ENCODE measurements around the gene NOSIP.

Gene NOSIP

GRCh38 chr19:49595819-49596404 lies 15.6 kb upstream of the NOSIP start:
- H3K36me3 ChIP-seq (ENCODE audit: control insufficient read depth, insufficient read depth, low read length), result peaks cover 44% of the 10 kb centered on the region
- H3K9me3 ChIP-seq (ENCODE audit: control insufficient read depth, low read length), result no peaks in the 10 kb centered on the region
- H3K27me3 ChIP-seq (ENCODE audit: control insufficient read depth, insufficient read depth, low read length, poor library complexity, severe bottlenecking), result no peaks in the 10 kb centered on the region
- peaks cover 6% of the 10 kb centered on the region for H3K4me1 ChIP-seq (ENCODE audit: control insufficient read depth, insufficient read depth, low read length)
- H3K27ac ChIP-seq (ENCODE audit: insufficient read depth, low read depth, low read length, poor library complexity, severe bottlenecking), result no peak overlapping the region
- H3K4me3 ChIP-seq (ENCODE audit: insufficient read depth, low read depth, low read length), result no peak overlapping the region
- 94 to 95% methylated on average over 32 of the region's 32 CpGs for WGBS, 2 experiments

DNA sequence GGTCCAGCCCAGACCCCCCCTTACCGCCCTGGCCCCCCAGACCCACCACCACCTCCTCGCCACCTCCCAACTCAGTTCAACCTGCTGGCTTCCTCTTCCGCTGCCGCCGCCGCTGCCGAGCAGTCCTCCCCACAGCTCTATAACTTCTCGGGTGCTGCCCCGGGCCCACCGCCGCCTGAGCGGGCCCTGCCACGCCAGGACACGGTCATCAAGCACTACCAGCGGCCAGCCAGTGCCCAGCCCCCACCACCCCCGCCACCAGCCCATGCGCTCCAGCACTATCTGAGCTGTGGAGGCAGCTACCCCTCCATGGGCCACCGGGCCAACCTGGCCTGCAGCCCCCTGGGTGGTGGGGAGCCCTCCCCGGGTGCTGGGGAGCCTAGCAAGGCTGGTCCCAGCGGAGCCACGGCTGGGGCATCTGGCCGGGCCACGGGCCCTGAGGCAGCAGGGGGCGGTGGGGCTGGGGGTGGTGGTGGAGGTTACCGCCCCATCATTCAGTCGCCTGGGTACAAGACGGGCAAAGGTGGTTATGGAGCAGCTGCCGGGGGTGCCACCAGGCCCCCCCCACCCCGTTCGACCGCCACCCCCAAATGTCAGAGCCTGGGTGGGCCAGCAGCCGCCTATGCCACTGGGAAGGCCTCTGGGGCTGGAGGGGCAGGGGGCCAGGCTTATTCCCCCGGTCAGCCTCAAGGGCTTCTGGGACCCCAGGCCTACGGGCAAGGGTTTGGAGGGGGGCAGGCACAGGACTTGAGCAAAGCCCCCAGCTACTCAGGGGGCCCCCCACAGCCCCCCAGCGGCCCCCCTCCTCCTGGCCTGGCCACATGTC lies 14.8 kb upstream of the NOSIP start:
- Histone ChIP-seq H3K27me3 (ENCODE audit: control insufficient read depth, insufficient read depth, low read length, poor library complexity, severe bottlenecking) (no peaks in the 10 kb centered on the region), H3K27ac (ENCODE audit: insufficient read depth, low read depth, low read length, poor library complexity, severe bottlenecking) (no peak overlapping the region), H3K4me3 (ENCODE audit: insufficient read depth, low read depth, low read length) (no peak overlapping the region), H3K9me3 (ENCODE audit: control insufficient read depth, low read length) (no peaks in the 10 kb centered on the region), H3K36me3 (ENCODE audit: control insufficient read depth, insufficient read depth, low read length) (peaks cover 39% of the 10 kb centered on the region), H3K4me1 (ENCODE audit: control insufficient read depth, insufficient read depth, low read length) (peaks cover 6% of the 10 kb centered on the region)
- 93 to 95% methylated on average over 35 of the region's 35 CpGs for WGBS, 2 experiments

- WGBS, 2 experiments, result 95 to 97% methylated on average over 35 of the region's 35 CpGs
- H3K27ac ChIP-seq (ENCODE audit: insufficient read depth, low read depth, low read length, poor library complexity, severe bottlenecking), result no peak overlapping the region
- H3K9me3 ChIP-seq (ENCODE audit: control insufficient read depth, low read length), result no peaks in the 10 kb centered on the region
- peaks cover 31% of the 10 kb centered on the region for H3K36me3 ChIP-seq (ENCODE audit: control insufficient read depth, insufficient read depth, low read length)
- H3K4me1 ChIP-seq (ENCODE audit: control insufficient read depth, insufficient read depth, low read length), result peaks cover 6% of the 10 kb centered on the region
- no peaks in the 10 kb centered on the region for H3K27me3 ChIP-seq (ENCODE audit: control insufficient read depth, insufficient read depth, low read length, poor library complexity, severe bottlenecking)
- no peak overlapping the region for H3K4me3 ChIP-seq (ENCODE audit: insufficient read depth, low read depth, low read length)
These were observed 14.0 kb upstream of the NOSIP start for GRCh38 chr19:49594157-49594992.

DNA sequence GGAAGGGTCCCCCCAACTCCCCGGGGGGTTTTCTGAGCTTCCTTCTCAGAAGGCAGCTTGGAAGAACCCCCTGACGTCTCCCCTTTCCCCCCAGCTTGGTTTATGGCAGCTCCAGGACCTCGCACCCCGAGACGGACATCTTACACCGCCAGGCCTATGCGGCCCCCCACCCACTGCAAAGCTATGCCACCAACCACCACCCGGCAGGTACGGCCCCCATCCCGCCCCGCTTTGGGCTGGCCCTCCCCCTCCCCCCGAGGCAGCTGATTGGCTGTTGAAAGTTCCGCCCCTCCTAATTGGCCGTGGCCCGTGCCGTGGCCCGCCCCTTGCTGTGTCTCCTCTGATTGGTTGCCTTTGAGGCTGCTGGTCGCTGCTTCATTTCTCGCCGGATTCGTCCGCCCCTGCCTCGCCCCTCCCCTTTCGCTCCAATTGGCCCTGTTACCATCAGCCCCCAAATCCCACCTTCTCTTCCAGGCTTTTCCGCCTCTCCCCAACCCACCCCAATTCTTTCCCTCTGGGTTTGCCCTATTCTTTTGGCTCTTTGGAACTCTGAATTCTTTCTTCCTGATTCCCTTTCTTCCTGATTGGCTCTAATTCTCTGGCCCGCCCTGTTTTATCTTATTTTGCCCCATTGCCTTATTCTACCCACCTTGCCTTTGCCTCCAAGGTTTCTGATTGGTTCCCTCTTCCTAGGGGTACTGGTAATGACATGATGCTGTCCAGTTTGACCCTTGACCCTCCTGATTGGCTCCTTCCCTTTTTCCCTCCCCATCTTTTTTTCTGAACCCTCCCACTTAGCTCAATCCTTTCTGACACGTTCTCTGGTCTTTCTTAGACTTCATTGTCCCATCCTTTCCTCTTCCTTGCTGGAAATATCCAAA lies 13.1 kb upstream of the NOSIP start:
- peak overlapping the region; percentile 69 for H3K27ac ChIP-seq (ENCODE audit: insufficient read depth, low read depth, low read length, poor library complexity, severe bottlenecking)
- WGBS, 2 experiments, result 6 to 7% methylated on average over 25 to 27 of the region's 27 CpGs
- peaks cover 23% of the 10 kb centered on the region for H3K36me3 ChIP-seq (ENCODE audit: control insufficient read depth, insufficient read depth, low read length)
- no peaks in the 10 kb centered on the region for H3K9me3 ChIP-seq (ENCODE audit: control insufficient read depth, low read length)
- no peaks in the 10 kb centered on the region for H3K27me3 ChIP-seq (ENCODE audit: control insufficient read depth, insufficient read depth, low read length, poor library complexity, severe bottlenecking)
- peaks cover 6% of the 10 kb centered on the region for H3K4me1 ChIP-seq (ENCODE audit: control insufficient read depth, insufficient read depth, low read length)
- peak overlapping the region; percentile 99 for H3K4me3 ChIP-seq (ENCODE audit: insufficient read depth, low read depth, low read length)

GRCh38 chr19:49592486-49593232 lies 12.3 kb upstream of the NOSIP start:
- Histone ChIP-seq H3K9me3 (ENCODE audit: control insufficient read depth, low read length) (no peaks in the 10 kb centered on the region), H3K27ac (ENCODE audit: insufficient read depth, low read depth, low read length, poor library complexity, severe bottlenecking) (peak overlapping the region; percentile 69), H3K27me3 (ENCODE audit: control insufficient read depth, insufficient read depth, low read length, poor library complexity, severe bottlenecking) (no peaks in the 10 kb centered on the region), H3K4me3 (ENCODE audit: insufficient read depth, low read depth, low read length) (peak overlapping the region; percentile 99), H3K36me3 (ENCODE audit: control insufficient read depth, insufficient read depth, low read length) (peaks cover 19% of the 10 kb centered on the region), H3K4me1 (ENCODE audit: control insufficient read depth, insufficient read depth, low read length) (peaks cover 6% of the 10 kb centered on the region)
- 1% methylated on average over 28 of the region's 28 CpGs for WGBS, 2 experiments

- Histone ChIP-seq H3K4me3 (ENCODE audit: insufficient read depth, low read depth, low read length) (peak overlapping the region; percentile 99), H3K36me3 (ENCODE audit: control insufficient read depth, insufficient read depth, low read length) (peaks cover 17% of the 10 kb centered on the region), H3K4me1 (ENCODE audit: control insufficient read depth, insufficient read depth, low read length) (peaks cover 6% of the 10 kb centered on the region), H3K9me3 (ENCODE audit: control insufficient read depth, low read length) (no peaks in the 10 kb centered on the region), H3K27me3 (ENCODE audit: control insufficient read depth, insufficient read depth, low read length, poor library complexity, severe bottlenecking) (no peaks in the 10 kb centered on the region), H3K27ac (ENCODE audit: insufficient read depth, low read depth, low read length, poor library complexity, severe bottlenecking) (peak overlapping the region; percentile 72)
- 0 to 1% methylated on average over 51 of the region's 51 CpGs for WGBS, 2 experiments
These were observed 11.6 kb upstream of the NOSIP start for GRCh38 chr19:49591731-49592485.

- Histone ChIP-seq H3K36me3 (ENCODE audit: control insufficient read depth, insufficient read depth, low read length) (peaks cover 15% of the 10 kb centered on the region), H3K4me3 (ENCODE audit: insufficient read depth, low read depth, low read length) (peak within 1 kb of the TSS; percentile 99), H3K27me3 (ENCODE audit: control insufficient read depth, insufficient read depth, low read length, poor library complexity, severe bottlenecking) (no peaks in the 10 kb centered on the region), H3K27ac (ENCODE audit: insufficient read depth, low read depth, low read length, poor library complexity, severe bottlenecking) (peak within 1 kb of the TSS; percentile 80), H3K9me3 (ENCODE audit: control insufficient read depth, low read length) (no peaks in the 10 kb centered on the region), H3K4me1 (ENCODE audit: control insufficient read depth, insufficient read depth, low read length) (peaks cover 6% of the 10 kb centered on the region)
- 0% methylated on average over 36 to 44 of the region's 66 CpGs for WGBS, 2 experiments
These were observed 10.8 kb upstream of the NOSIP start, which contains the start of gene PRR12 for GRCh38 chr19:49590971-49591730. Gene PRR12 (plus strand): TSS chr19:49591182. CDS start chr19:49591655, 473 bp downstream.

Data from ectodermal cell (in vitro differentiated cells).